GM12878 (cell line): ENCODE data around the gene SIX3.

Experiments used
- ATF7 ChIP-seq: fragments of 450-650 bp; IDR thresholded peaks from 2 replicates; pipeline ENCODE4 v1.6.1; 2016; ENCODE audit warnings: low read depth, mild to moderate bottlenecking
- EED ChIP-seq: sonication (generic); IDR thresholded peaks from 2 replicates; pipeline ENCODE4 v1.6.1; 2016; ENCODE audit warnings: antibody characterized with exemption, low read depth
- EZH2 ChIP-seq: IDR thresholded peaks from 2 replicates; pipeline ENCODE4 v1.6.1; 2012; ENCODE audit warnings: low read depth, mild to moderate bottlenecking, control low read depth, inconsistent platforms, low read length, borderline replicate concordance; ENCODE audit not compliant: control insufficient read depth
- JUND ChIP-seq: IDR thresholded peaks from 2 replicates; pipeline ENCODE4 v1.6.1; 2012; ENCODE audit warnings: low read depth, mild to moderate bottlenecking, low read length, improper control_type of control experiment, moderate library complexity
- LARP7 ChIP-seq: fragments of 450-650 bp; IDR thresholded peaks from 2 replicates; pipeline ENCODE4 v1.6.1; 2017; ENCODE audit warnings: mild to moderate bottlenecking
- NFXL1 ChIP-seq: fragments of 450-650 bp; IDR thresholded peaks from 2 replicates; pipeline ENCODE4 v1.6.1; 2017; ENCODE audit warnings: antibody characterized with exemption, mild to moderate bottlenecking, borderline replicate concordance
- SMC3 ChIP-seq: IDR thresholded peaks from 2 replicates; pipeline ENCODE4 v1.6.1; 2011; ENCODE audit warnings: low read length, improper control_type of control experiment, borderline replicate concordance
- ZNF274 ChIP-seq: IDR thresholded peaks from one replicate; pipeline ENCODE4 v1.8.0; 2011; ENCODE audit not compliant: insufficient read length, insufficient read depth
- TF ChIP-seq, protein P1 (sequence below), 3 experiments: IDR thresholded peaks in 2 of 3; conservative IDR thresholded peaks in 1 of 3; 2 replicates each; pipeline ENCODE4 v1.5.1; 2011; ENCODE audit warnings: low read depth in 3 of 3, low read length in 3 of 3, mild to moderate bottlenecking in 3 of 3, control low read depth in 2 of 3, moderate library complexity in 2 of 3, inconsistent platforms in 1 of 3, mixed read lengths in 1 of 3; ENCODE audit not compliant: control insufficient read depth in 2 of 3, insufficient read depth in 1 of 3; ENCODE audit errors: extremely low read depth in 1 of 3
- TF ChIP-seq, protein P2 (sequence below): fragments of 450-650 bp; IDR thresholded peaks from 2 replicates; pipeline ENCODE4 v1.6.1; 2017; ENCODE audit warnings: antibody characterized with exemption, mild to moderate bottlenecking, moderate library complexity
- TF ChIP-seq, protein P3 (sequence below): fragments of 450-650 bp; formaldehyde crosslinking; IDR thresholded peaks from 2 replicates; pipeline ENCODE4 v1.4.0; 2020; ENCODE audit warnings: mild to moderate bottlenecking, moderate library complexity
- TF ChIP-seq, protein P4 (sequence below): fragments of 450-650 bp; IDR thresholded peaks from 2 replicates; pipeline ENCODE4 v1.6.1; 2017; ENCODE audit warnings: mild to moderate bottlenecking
- TF ChIP-seq, protein P5 (sequence below): IDR thresholded peaks from 2 replicates; pipeline ENCODE4 v1.6.1; 2011; ENCODE audit warnings: mild to moderate bottlenecking, low read depth, low read length, moderate library complexity; ENCODE audit not compliant: insufficient replicate concordance

DNA sequence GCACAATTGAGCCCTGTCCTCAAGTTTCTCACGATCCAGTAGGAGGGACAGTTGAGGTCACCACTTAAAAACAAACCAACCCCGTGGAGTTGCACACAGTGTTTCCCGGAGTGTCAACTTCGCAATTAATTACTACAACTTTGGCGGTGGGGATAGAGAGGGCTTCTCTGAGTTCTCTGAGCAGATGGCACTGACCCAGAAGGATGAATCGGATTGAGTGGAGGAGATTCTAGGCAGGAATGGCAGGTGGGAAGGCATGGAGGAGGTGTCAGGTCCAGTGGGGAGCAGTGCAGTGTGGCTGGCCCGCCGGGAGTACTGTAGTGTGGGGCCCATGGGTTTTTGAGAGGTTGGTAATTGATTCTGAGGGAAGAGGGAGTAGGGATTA is 12.0 kb downstream of the SIX3 start:
- TF ChIP-seq SMC3, result no peak
- TF ChIP-seq EED, result no peak
- no peak for TF ChIP-seq ZNF274
- TF ChIP-seq, protein P1, sequence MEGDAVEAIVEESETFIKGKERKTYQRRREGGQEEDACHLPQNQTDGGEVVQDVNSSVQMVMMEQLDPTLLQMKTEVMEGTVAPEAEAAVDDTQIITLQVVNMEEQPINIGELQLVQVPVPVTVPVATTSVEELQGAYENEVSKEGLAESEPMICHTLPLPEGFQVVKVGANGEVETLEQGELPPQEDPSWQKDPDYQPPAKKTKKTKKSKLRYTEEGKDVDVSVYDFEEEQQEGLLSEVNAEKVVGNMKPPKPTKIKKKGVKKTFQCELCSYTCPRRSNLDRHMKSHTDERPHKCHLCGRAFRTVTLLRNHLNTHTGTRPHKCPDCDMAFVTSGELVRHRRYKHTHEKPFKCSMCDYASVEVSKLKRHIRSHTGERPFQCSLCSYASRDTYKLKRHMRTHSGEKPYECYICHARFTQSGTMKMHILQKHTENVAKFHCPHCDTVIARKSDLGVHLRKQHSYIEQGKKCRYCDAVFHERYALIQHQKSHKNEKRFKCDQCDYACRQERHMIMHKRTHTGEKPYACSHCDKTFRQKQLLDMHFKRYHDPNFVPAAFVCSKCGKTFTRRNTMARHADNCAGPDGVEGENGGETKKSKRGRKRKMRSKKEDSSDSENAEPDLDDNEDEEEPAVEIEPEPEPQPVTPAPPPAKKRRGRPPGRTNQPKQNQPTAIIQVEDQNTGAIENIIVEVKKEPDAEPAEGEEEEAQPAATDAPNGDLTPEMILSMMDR (IDR thresholded peaks at IDR 0.05 in 2 of 3, conservative IDR thresholded peaks at IDR 0.05 in 1 of 3; ENCODE audit: control insufficient read depth in 2 of 3, extremely low read depth in 1 of 3, insufficient read depth in 1 of 3, low read depth in 3 of 3, low read length in 3 of 3), result no peak
- TF ChIP-seq JUND, result no peak
- TF ChIP-seq LARP7, result no peak
- TF ChIP-seq ATF7, result no peak
- TF ChIP-seq, protein P2, sequence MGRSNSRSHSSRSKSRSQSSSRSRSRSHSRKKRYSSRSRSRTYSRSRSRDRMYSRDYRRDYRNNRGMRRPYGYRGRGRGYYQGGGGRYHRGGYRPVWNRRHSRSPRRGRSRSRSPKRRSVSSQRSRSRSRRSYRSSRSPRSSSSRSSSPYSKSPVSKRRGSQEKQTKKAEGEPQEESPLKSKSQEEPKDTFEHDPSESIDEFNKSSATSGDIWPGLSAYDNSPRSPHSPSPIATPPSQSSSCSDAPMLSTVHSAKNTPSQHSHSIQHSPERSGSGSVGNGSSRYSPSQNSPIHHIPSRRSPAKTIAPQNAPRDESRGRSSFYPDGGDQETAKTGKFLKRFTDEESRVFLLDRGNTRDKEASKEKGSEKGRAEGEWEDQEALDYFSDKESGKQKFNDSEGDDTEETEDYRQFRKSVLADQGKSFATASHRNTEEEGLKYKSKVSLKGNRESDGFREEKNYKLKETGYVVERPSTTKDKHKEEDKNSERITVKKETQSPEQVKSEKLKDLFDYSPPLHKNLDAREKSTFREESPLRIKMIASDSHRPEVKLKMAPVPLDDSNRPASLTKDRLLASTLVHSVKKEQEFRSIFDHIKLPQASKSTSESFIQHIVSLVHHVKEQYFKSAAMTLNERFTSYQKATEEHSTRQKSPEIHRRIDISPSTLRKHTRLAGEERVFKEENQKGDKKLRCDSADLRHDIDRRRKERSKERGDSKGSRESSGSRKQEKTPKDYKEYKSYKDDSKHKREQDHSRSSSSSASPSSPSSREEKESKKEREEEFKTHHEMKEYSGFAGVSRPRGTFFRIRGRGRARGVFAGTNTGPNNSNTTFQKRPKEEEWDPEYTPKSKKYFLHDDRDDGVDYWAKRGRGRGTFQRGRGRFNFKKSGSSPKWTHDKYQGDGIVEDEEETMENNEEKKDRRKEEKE, result no peak
- TF ChIP-seq EZH2, result no peak
- TF ChIP-seq, protein P3, sequence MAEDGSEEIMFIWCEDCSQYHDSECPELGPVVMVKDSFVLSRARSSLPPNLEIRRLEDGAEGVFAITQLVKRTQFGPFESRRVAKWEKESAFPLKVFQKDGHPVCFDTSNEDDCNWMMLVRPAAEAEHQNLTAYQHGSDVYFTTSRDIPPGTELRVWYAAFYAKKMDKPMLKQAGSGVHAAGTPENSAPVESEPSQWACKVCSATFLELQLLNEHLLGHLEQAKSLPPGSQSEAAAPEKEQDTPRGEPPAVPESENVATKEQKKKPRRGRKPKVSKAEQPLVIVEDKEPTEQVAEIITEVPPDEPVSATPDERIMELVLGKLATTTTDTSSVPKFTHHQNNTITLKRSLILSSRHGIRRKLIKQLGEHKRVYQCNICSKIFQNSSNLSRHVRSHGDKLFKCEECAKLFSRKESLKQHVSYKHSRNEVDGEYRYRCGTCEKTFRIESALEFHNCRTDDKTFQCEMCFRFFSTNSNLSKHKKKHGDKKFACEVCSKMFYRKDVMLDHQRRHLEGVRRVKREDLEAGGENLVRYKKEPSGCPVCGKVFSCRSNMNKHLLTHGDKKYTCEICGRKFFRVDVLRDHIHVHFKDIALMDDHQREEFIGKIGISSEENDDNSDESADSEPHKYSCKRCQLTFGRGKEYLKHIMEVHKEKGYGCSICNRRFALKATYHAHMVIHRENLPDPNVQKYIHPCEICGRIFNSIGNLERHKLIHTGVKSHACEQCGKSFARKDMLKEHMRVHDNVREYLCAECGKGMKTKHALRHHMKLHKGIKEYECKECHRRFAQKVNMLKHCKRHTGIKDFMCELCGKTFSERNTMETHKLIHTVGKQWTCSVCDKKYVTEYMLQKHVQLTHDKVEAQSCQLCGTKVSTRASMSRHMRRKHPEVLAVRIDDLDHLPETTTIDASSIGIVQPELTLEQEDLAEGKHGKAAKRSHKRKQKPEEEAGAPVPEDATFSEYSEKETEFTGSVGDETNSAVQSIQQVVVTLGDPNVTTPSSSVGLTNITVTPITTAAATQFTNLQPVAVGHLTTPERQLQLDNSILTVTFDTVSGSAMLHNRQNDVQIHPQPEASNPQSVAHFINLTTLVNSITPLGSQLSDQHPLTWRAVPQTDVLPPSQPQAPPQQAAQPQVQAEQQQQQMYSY (CRISPR knock-in tag), result no peak
- TF ChIP-seq, protein P4, sequence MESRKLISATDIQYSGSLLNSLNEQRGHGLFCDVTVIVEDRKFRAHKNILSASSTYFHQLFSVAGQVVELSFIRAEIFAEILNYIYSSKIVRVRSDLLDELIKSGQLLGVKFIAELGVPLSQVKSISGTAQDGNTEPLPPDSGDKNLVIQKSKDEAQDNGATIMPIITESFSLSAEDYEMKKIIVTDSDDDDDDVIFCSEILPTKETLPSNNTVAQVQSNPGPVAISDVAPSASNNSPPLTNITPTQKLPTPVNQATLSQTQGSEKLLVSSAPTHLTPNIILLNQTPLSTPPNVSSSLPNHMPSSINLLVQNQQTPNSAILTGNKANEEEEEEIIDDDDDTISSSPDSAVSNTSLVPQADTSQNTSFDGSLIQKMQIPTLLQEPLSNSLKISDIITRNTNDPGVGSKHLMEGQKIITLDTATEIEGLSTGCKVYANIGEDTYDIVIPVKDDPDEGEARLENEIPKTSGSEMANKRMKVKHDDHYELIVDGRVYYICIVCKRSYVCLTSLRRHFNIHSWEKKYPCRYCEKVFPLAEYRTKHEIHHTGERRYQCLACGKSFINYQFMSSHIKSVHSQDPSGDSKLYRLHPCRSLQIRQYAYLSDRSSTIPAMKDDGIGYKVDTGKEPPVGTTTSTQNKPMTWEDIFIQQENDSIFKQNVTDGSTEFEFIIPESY, result no peak
- TF ChIP-seq, protein P5, sequence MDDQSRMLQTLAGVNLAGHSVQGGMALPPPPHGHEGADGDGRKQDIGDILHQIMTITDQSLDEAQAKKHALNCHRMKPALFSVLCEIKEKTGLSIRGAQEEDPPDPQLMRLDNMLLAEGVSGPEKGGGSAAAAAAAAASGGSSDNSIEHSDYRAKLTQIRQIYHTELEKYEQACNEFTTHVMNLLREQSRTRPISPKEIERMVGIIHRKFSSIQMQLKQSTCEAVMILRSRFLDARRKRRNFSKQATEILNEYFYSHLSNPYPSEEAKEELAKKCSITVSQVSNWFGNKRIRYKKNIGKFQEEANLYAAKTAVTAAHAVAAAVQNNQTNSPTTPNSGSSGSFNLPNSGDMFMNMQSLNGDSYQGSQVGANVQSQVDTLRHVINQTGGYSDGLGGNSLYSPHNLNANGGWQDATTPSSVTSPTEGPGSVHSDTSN, result no peak
- no peak for TF ChIP-seq NFXL1
